Body of pancreas (tissue), 4 donors: ENCODE results near the gene DUS1L.

Experiments used
- CTCF ChIP-seq, 7 experiments: fragments of 450-650 bp in 4 of 7; fragments of 200-600 bp in 3 of 7; sonication (generic) in 3 of 7; IDR thresholded peaks; one replicate each; pipeline ENCODE4 v1.5.1; 2016 to 2019; ENCODE audit warnings: antibody characterized with exemption in 7 of 7
- POLR2A ChIP-seq, 3 donors: fragments of 450-650 bp; IDR thresholded peaks; one replicate each; pipeline ENCODE4 v1.6.1; 2016; ENCODE audit warnings: antibody characterized with exemption in 3 of 3, mild to moderate bottlenecking in 2 of 3

- TF ChIP-seq POLR2A (IDR thresholded peaks at IDR 0.05) (no peak), CTCF (IDR thresholded peaks at IDR 0.05) (no peak)
These were observed 32.1 kb downstream of the DUS1L start for GRCh38 chr17:82033359-82034085.
